T-helper 17 cell (primary cell): ENCODE data around the gene CCP110. TPM values are rescaled to one million over a fixed set of nuclear protein-coding genes. Genes with fewer than 3 reads are reported as not detected.
A peak's percentile ranks its signal among the peaks of the same experiment; 100 is the strongest.

ENCODE experiments used
- ATAC-seq: fragments of 150-1000 bp; cut with Tn5 transposase; 2 replicates; pipeline ENCODE4 v1.10.0; 2021; ENCODE audit warnings: mild to moderate bottlenecking, moderate library complexity
- DNase-seq, 3 donors: peaks; one replicate each; pipeline versions ENCODE4 v3.0.0 to v3.0.0-alpha.2; 2020 to 2021
- H3K9me3 ChIP-seq: one replicate; pipeline ENCODE4 v1.7.0; 2013; ENCODE audit warnings: low read length, mild to moderate bottlenecking; ENCODE audit not compliant: control insufficient read depth, poor library complexity, severe bottlenecking
- H3K27ac Mint-ChIP-seq: one replicate; pipeline ENCODE4 v1.8.0; 2022; ENCODE audit warnings: mild to moderate bottlenecking, moderate library complexity, mixed read lengths
- H3K27me3 Mint-ChIP-seq: one replicate; pipeline ENCODE4 v1.8.0; 2022; ENCODE audit warnings: mixed read lengths
- H3K36me3 Mint-ChIP-seq: one replicate; pipeline ENCODE4 v1.8.0; 2022; ENCODE audit warnings: low read depth, mixed read lengths
- H3K4me1 Mint-ChIP-seq: one replicate; pipeline ENCODE4 v1.8.0; 2022; ENCODE audit warnings: mild to moderate bottlenecking, mixed read lengths
- H3K4me3 Mint-ChIP-seq: one replicate; pipeline ENCODE4 v1.8.0; 2022; ENCODE audit warnings: mild to moderate bottlenecking, moderate library complexity, mixed read lengths
- total RNA-seq, 4 donors: library from RNA in 2 of 4; stranded (reverse) in 2 of 4; gene quantifications; one replicate each; pipeline ENCODE4 v1.2.3 and lab custom pipeline; 2022 to 2026

CCP110 gene
- 10 to 100 TPM; 13.9 to 15.4 TPM for total RNA-seq
- 27.7 to 35.0 reads per million in 2 donors for total RNA-seq (lab: John Stamatoyannopoulos, UW)

DNA sequence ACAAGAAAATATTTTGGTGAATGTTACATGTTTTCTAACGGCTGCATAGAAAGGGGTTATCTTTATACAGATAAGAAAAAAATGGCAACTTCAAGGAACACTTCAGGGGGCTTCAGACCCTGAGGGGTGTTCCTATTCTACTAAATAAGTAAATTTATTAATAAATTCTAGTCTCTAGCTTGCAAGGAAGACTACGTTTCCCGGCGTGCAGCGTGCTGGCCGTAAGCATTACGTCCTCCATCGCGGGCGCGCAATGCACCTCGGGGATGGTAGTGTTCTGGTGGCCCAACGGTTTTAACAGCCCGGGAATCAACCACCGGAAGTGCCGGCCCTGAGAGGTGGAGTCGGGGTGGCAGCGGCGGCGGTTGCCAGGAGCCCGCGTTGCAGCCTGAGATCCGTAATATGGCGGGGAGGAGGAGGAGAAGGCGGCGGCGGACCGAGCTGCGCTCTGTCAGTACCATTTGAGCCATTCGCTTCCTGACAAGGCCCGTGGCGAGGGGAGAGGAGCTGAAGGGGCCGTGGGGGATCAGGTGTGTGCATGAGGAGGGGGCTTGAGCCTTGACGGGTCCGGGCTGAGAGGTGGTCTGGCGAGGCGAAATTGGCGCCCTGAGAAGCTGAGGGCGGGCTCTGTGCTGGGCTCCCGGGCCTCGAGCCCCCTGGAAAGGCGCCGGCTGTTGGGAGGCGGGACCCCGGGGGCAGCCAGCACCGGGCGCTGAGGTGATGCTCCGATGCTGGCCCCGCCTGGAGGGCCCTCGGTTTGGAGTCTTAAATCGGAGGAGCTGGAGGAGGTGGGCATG lies at the start of gene CCP110:
Gene CCP110 (plus strand): TSS at position 384 of the 797 bp plus-strand sequence. CDS start 3,940 bp downstream, outside the sequence.
- peak within 1 kb of the TSS; percentile 98 for H3K27ac Mint-ChIP-seq
- ATAC-seq = peak; percentile 87
- peak within 1 kb of the TSS; percentile 100 for H3K4me3 Mint-ChIP-seq
- H3K9me3 ChIP-seq = no peaks in the 10 kb centered on the region
- peak; percentile 86 to 91 (median 90) for DNase-seq
- peaks cover 3% of the 10 kb centered on the region for H3K36me3 Mint-ChIP-seq
- H3K4me1 Mint-ChIP-seq = peaks cover 42% of the 10 kb centered on the region
- no peaks in the 10 kb centered on the region for H3K27me3 Mint-ChIP-seq

DNA sequence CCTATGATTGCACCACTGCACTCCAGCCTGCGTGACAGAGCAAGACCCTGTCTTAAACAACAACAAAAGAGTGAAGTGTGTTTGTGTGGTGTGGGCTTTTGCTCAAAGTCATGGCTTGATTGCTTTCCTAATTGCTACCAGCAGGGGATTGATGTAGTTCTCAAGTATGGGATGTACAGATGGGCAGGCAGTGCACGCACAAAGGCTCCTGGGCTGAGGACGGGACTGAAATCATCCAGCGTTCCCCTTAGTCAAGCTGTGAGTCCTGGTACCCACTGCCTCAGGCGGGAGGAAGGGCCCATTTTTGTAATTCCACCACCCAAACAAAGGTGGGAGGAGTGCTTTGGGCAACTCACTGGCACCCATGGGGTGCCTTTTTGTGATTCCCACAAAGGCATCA lies 49.1 kb upstream of the CCP110 start:
- Mint-ChIP-seq H3K4me3 (no peak overlapping the region), H3K27ac (no peak overlapping the region), H3K4me1 (peaks cover 2% of the 10 kb centered on the region), H3K36me3 (no peaks in the 10 kb centered on the region), H3K27me3 (peaks cover 10% of the 10 kb centered on the region)
- DNase-seq (no peak), ATAC-seq (no peak)
- H3K9me3 ChIP-seq = no peaks in the 10 kb centered on the region

GRCh38 chr16:19478505-19478904 lies 45.2 kb upstream of the CCP110 start:
- no peak overlapping the region for H3K27ac Mint-ChIP-seq
- DNase-seq = no peak
- H3K9me3 ChIP-seq = no peaks in the 10 kb centered on the region
- H3K4me3 Mint-ChIP-seq = no peak overlapping the region
- no peak for ATAC-seq
- H3K4me1 Mint-ChIP-seq = peaks cover 2% of the 10 kb centered on the region
- peaks cover 10% of the 10 kb centered on the region for H3K27me3 Mint-ChIP-seq
- H3K36me3 Mint-ChIP-seq = no peaks in the 10 kb centered on the region

- H3K27me3 Mint-ChIP-seq = peaks cover 8% of the 10 kb centered on the region
These were observed 44.4 kb upstream of the CCP110 start for GRCh38 chr16:19479302-19479721.

GRCh38 chr16:19481296-19481695 lies 42.4 kb upstream of the CCP110 start:
- DNase-seq (no peak), ATAC-seq (no peak)
- H3K36me3 Mint-ChIP-seq = no peaks in the 10 kb centered on the region
- no peak overlapping the region for H3K27ac Mint-ChIP-seq
- H3K4me1 Mint-ChIP-seq = no peaks in the 10 kb centered on the region
- H3K27me3 Mint-ChIP-seq = peaks cover 6% of the 10 kb centered on the region
- no peaks in the 10 kb centered on the region for H3K9me3 ChIP-seq
- H3K4me3 Mint-ChIP-seq = no peak overlapping the region

More at GRCh38 chr16:19479302-19479721, 44.4 kb upstream of the CCP110 start:
- Mint-ChIP-seq H3K27ac (no peak overlapping the region), H3K4me3 (no peak overlapping the region), H3K4me1 (peaks cover 2% of the 10 kb centered on the region), H3K36me3 (no peaks in the 10 kb centered on the region)
- H3K9me3 ChIP-seq = no peaks in the 10 kb centered on the region
- no peak for DNase-seq
- no peak for ATAC-seq

DNA sequence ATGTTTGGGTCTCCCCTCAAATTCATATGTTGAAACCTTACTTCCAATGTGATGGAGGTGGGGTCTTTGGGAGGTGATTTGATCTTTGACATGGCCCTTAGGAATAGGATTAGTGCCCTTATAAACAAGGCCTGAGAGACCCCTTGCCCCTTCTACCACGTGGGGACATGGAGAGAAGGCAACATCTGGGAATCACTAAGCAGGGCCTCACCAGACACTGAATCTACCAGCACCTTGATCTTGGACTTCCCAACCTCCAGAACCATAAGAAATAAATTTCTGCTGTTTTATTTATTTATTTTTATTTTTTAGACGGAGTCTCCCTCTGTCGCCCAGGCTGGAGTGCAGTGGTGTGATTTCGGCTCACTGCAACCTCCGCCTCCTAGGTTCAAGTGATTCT lies 42.0 kb upstream of the CCP110 start:
- Mint-ChIP-seq H3K27me3 (peaks cover 1% of the 10 kb centered on the region), H3K27ac (no peak overlapping the region), H3K4me1 (no peaks in the 10 kb centered on the region), H3K4me3 (no peak overlapping the region), H3K36me3 (no peaks in the 10 kb centered on the region)
- H3K9me3 ChIP-seq = no peaks in the 10 kb centered on the region
- DNase-seq = no peak
- no peak for ATAC-seq

DNA sequence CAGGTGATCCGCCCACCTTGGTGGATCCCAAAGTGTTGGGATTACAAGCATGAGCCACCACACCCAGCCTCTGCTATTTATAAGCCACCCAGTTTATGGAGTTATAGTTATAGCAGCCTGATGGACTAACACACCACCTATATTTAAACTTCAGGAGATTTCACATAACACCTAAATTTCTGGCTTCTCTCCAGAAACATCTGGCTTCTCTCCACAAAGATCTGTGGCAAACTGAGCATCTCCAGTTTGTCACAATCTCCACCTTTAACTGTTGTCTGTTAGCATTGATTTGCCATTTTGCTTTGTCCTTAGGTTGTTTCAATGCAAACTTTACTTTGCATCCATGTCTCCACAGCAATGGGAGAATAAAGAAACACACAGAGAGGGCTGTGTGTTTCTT lies 41.5 kb upstream of the CCP110 start:
- H3K4me3 Mint-ChIP-seq = no peak overlapping the region
- no peaks in the 10 kb centered on the region for H3K27me3 Mint-ChIP-seq
- no peaks in the 10 kb centered on the region for H3K36me3 Mint-ChIP-seq
- no peaks in the 10 kb centered on the region for H3K4me1 Mint-ChIP-seq
- no peak overlapping the region for H3K27ac Mint-ChIP-seq
- ATAC-seq = no peak
- no peak for DNase-seq
- H3K9me3 ChIP-seq = no peaks in the 10 kb centered on the region

GRCh38 chr16:19484096-19484495 lies 39.6 kb upstream of the CCP110 start:
- Mint-ChIP-seq H3K36me3 (no peaks in the 10 kb centered on the region), H3K4me1 (no peaks in the 10 kb centered on the region), H3K27ac (no peak overlapping the region)

DNA sequence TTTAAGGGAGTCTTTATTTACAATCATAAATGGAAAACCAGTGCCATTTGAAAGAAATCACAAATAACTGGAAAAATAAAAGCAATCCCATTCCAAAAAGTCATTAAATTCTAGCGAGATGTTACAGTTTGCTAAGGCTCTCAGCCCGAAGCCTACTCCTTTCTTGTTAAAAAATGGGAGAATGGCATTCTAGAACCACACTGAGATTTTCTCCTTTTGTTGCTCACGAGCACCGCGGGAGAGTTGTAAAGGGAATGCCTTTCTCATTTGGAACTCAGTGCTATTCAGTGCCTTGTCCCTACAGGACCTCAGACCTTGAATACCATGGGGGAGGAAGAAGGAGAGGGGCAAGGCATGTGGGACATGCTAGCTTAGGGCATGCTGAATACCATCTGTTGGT lies 38.1 kb upstream of the CCP110 start:
- DNase-seq (no peak), ATAC-seq (no peak)
- no peaks in the 10 kb centered on the region for H3K36me3 Mint-ChIP-seq
- H3K9me3 ChIP-seq = no peaks in the 10 kb centered on the region
- H3K4me1 Mint-ChIP-seq = no peaks in the 10 kb centered on the region
- no peaks in the 10 kb centered on the region for H3K27me3 Mint-ChIP-seq
- no peak overlapping the region for H3K4me3 Mint-ChIP-seq
- H3K27ac Mint-ChIP-seq = no peak overlapping the region

More at GRCh38 chr16:19484096-19484495, 39.6 kb upstream of the CCP110 start:
- Mint-ChIP-seq H3K4me3 (no peak overlapping the region), H3K27me3 (no peaks in the 10 kb centered on the region)
- H3K9me3 ChIP-seq = no peaks in the 10 kb centered on the region
- DNase-seq = no peak
- no peak for ATAC-seq

DNA sequence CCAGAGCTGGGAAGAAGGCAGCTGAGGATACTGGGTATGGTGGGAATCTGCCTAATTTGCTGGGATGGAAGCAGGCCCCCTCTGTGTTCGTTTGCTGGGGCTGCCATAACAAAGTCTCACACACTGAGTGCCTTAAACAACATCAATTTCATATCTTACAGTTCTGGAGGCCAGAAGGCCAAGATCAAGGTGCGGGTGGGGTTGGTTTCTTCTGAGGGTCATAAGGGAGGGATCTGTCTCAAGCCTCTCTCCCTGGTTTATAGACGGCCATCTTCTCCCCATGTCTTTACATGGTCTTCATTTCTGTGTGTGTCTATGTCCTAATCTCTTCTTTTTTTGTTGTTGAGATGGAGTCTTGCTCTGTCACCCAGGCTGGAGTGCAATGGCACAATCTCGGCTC lies 37.7 kb upstream of the CCP110 start:
- no peak overlapping the region for H3K4me3 Mint-ChIP-seq
- DNase-seq (no peak), ATAC-seq (no peak)
- H3K4me1 Mint-ChIP-seq = no peaks in the 10 kb centered on the region
- H3K9me3 ChIP-seq = no peaks in the 10 kb centered on the region
- H3K27ac Mint-ChIP-seq = no peak overlapping the region
- H3K36me3 Mint-ChIP-seq = no peaks in the 10 kb centered on the region
- no peaks in the 10 kb centered on the region for H3K27me3 Mint-ChIP-seq

GRCh38 chr16:19486750-19487325 lies 36.9 kb upstream of the CCP110 start:
- H3K9me3 ChIP-seq = no peaks in the 10 kb centered on the region
- H3K27me3 Mint-ChIP-seq = no peaks in the 10 kb centered on the region
- H3K4me3 Mint-ChIP-seq = no peak overlapping the region
- ATAC-seq (no peak), DNase-seq (no peak)
- H3K4me1 Mint-ChIP-seq = no peaks in the 10 kb centered on the region
- no peak overlapping the region for H3K27ac Mint-ChIP-seq
- H3K36me3 Mint-ChIP-seq = no peaks in the 10 kb centered on the region

GRCh38 chr16:19488213-19488640 lies 35.5 kb upstream of the CCP110 start:
- Mint-ChIP-seq H3K27ac (no peak overlapping the region), H3K27me3 (no peaks in the 10 kb centered on the region)

DNA sequence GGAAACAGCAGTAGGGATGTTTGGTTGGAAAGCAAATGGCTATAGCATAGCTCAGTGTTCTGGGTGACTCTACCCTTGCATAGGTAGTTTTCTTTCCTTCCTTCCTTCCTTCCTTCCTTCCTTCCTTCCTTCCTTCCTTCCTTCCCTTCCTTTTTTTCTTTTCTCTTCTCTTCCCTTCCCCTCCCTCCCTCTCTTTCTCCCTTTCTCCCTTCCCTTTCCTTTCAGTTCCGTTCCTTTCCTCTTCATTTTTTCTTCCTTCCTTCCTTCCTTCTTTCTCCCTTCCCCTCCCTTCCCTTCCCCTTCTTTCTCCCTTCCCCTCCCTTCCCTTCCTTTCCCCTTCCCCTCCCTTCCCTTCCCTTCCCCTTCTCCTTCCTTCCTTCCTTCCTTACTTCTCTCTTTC lies 33.1 kb upstream of the CCP110 start:
- Mint-ChIP-seq H3K4me3 (no peak overlapping the region), H3K36me3 (peaks cover 3% of the 10 kb centered on the region), H3K27me3 (no peaks in the 10 kb centered on the region), H3K4me1 (peaks cover 10% of the 10 kb centered on the region), H3K27ac (no peak overlapping the region)
- ATAC-seq = no peak
- DNase-seq = no peak
- H3K9me3 ChIP-seq = no peaks in the 10 kb centered on the region

More at GRCh38 chr16:19488213-19488640, 35.5 kb upstream of the CCP110 start:
- ATAC-seq (no peak), DNase-seq (no peak)
- H3K9me3 ChIP-seq = no peaks in the 10 kb centered on the region
- no peaks in the 10 kb centered on the region for H3K4me1 Mint-ChIP-seq
- peaks cover 3% of the 10 kb centered on the region for H3K36me3 Mint-ChIP-seq
- no peak overlapping the region for H3K4me3 Mint-ChIP-seq
